Heart left ventricle (tissue), 16 donors: ENCODE data around the gene ACOXL. TPM values are rescaled to one million over a fixed set of nuclear protein-coding genes. Genes with fewer than 3 reads are reported as not detected.
A peak's percentile ranks its signal among the peaks of the same experiment; 100 is the strongest.

Experiments
- ATAC-seq, 4 donors: fragments of 200-7000 bp; cut with Tn5 transposase; one replicate each; pipeline ENCODE4 v1.9.1; 2020 to 2022; ENCODE audit warnings: moderate library complexity in 4 of 4, mild to moderate bottlenecking in 3 of 4, moderate number of reproducible peaks in 1 of 4
- DNase-seq, 5 donors: peaks; one replicate each; pipeline ENCODE4 v3.0.0-alpha.2; 2020
- H3K27ac ChIP-seq, 12 donors: fragments of 200-600 bp; sonication (generic) in 4 of 12; one replicate each; pipeline versions ENCODE4 v1.5.0 to v1.8.0; 2016 to 2022; ENCODE audit warnings: mild to moderate bottlenecking in 2 of 12
- H3K27me3 ChIP-seq, 9 donors: fragments of 200-600 bp; sonication (generic) in 2 of 9; one replicate each; pipeline versions ENCODE4 v1.5.1 to v1.8.0; 2016 to 2022; ENCODE audit warnings: mild to moderate bottlenecking in 3 of 9
- H3K36me3 ChIP-seq, 9 donors: fragments of 200-600 bp; sonication (generic) in 2 of 9; one replicate each; pipeline versions ENCODE4 v1.5.0 to v1.8.0; 2018 to 2022; ENCODE audit warnings: mild to moderate bottlenecking in 2 of 9
- H3K4me1 ChIP-seq, 12 donors: fragments of 200-600 bp; sonication (generic) in 4 of 12; one replicate each; pipeline versions ENCODE4 v1.5.0 to v1.8.0; 2016 to 2022; ENCODE audit warnings: mild to moderate bottlenecking in 3 of 12
- H3K4me3 ChIP-seq, 12 donors: fragments of 200-600 bp; sonication (generic) in 4 of 12; one replicate each; pipeline versions ENCODE4 v1.5.0 to v1.8.0; 2017 to 2022; ENCODE audit warnings: mild to moderate bottlenecking in 9 of 12, moderate library complexity in 4 of 12
- H3K9me3 ChIP-seq, 12 donors: fragments of 200-600 bp; sonication (generic) in 4 of 12; one replicate each; pipeline versions ENCODE4 v1.5.0 to v1.8.0; 2016 to 2022; ENCODE audit warnings: mild to moderate bottlenecking in 1 of 12
- POLR2A ChIP-seq, 2 donors: fragments of 450-650 bp; IDR thresholded peaks; one replicate each; pipeline ENCODE4 v1.6.1; 2017; ENCODE audit warnings: antibody characterized with exemption in 2 of 2, mild to moderate bottlenecking in 2 of 2, moderate library complexity in 2 of 2
- WGBS, 4 donors: extraction: QIAGEN DNeasy Blood & Tissue Kit in 2 of 4; methylation state at CpG; one replicate each; pipeline versions ENCODE4 v1.1.5 to v1.1.7; 2013 to 2018; 5-methylcytosine and 5-hydroxymethylcytosine counted together
- intact Hi-C, 10 donors: fragments of 100-400 bp; cut with DNase I; formaldehyde crosslinking; loops; one replicate each; pipeline versions ENCODE4 v1.11.1 to v1.14.2; 2022
- polyA plus RNA-seq, 2 donors: library from polyadenylated mRNA; stranded (reverse); fragments of 200-250 nt; gene quantifications; one replicate each; pipeline ENCODE4 v1.2.3, GENCODE V29; 2013
- total RNA-seq, 9 donors: library from RNA; depleted of rRNA in 2 of 9; stranded (reverse); fragments of >200 nt in 2 of 9; fragmentation: NEBNext Ultra II Directional in 3 of 9; extraction: Animal tissue kit (Norgen Biotek cat#: 25700) in 3 of 9; gene quantifications; one replicate each; pipeline versions ENCODE4 v1.1.0 to v1.2.4, GENCODE V29; 2016 to 2023
- TF ChIP-seq, protein P1 (sequence below), 12 donors: fragments of 200-600 bp; sonication (generic) in 4 of 12; IDR thresholded peaks; one replicate each; pipeline versions ENCODE4 v1.5.0 to v1.8.0; 2018 to 2022; ENCODE audit warnings: antibody characterized with exemption in 12 of 12, mild to moderate bottlenecking in 5 of 12
- donor health status: ischemic (EF 13 %, LVEDD 7.1; RV severe dilation, severe dysfunction).
- donor health status: healthy with polysubstance abuse.
- donor health status: DM: no; HTN: yes; CAD: no.
- donor health status: DM: no; HTN: no; CAD: no.
- donor health status: ischemic (EF 25% LVEDD 6.9; RV normal size, moderate dysfunction).
- donor health status: ischemic (EF 25% LVEDD 5.7; RV mildly dilated, moderate dysfunction).
- donor health status: healthy.
- donor health status: DM: yes; HTN: yes; CAD: no.
- donor health status: ischemic (EF 35%, LVEDD 5.7; RV mildly dilated, moderate dysfunction).
- donor health status: nonischemic (EF 11% LVEDD 7.7; RV severe dilation, severe dysfunction).
- donor health status: DM: yes; HTN: yes; CAD: no.
- donor health status: PGD.
- donor health status: ischemic (EF 29% LVEDD 5.4; RV normal size, mild dysfunction).
- donor health status: nonischemic (EF 23%, LVEDD 6.1; RV moderate dilation, normal function).

Gene ACOXL
- total and polyA plus RNA-seq, 11 donors, result 0.25 TPM; not detected in 10

DNA sequence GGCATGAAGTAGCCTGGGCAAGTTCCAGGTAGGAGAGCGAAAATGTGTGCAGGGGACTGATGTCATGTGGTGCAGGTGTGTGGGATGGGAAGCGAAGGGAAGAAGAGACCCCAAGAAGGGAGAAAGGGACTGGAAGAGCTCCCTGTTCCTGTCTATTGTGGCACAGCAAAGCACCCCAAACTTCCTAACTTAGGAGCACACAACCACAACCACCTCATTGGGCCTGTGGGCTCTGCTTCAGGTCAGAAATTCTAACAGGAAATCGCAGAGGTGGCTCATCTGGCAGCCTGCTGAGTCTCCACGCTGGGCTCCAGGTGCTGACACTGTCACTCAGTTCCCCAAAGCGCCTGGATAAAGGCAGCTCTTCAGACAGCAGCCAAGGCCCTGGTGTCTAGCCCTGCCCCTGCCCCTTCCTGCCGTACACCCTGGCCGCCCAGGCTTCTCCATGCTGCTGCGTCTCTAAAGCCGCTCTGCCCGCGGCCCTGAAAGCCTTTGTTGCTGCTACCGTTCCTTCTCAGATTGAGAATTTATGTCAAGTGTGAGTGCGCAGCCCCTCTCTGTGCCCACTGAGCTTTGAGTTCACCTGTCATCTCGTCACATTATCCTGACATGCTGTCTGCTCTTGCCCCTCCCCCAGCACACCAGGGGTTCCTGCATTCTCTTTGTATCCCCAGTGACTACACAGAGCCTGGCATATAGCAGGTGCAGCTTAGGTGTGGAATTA, 248.1 kb downstream of the ACOXL start:
- WGBS, 4 donors, result 65 to 72% (median 69%) methylated on average over 14 of the region's 14 CpGs
- ATAC-seq (peak in 3 of 4 donors; percentile 49 to 55 (median 49)), DNase-seq (no peak)
- Histone ChIP-seq H3K9me3 (no peaks in the 10 kb centered on the region), H3K4me1 (peaks cover 0 to 19% (median 2%) of the 10 kb centered on the region in 12 donors), H3K27me3 (no peaks in the 10 kb centered on the region), H3K27ac (no peak overlapping the region), H3K4me3 (no peak overlapping the region), H3K36me3 (no peaks in the 10 kb centered on the region)
- no peak for TF ChIP-seq POLR2A (IDR thresholded peaks at IDR 0.05)
- TF ChIP-seq, protein P1, sequence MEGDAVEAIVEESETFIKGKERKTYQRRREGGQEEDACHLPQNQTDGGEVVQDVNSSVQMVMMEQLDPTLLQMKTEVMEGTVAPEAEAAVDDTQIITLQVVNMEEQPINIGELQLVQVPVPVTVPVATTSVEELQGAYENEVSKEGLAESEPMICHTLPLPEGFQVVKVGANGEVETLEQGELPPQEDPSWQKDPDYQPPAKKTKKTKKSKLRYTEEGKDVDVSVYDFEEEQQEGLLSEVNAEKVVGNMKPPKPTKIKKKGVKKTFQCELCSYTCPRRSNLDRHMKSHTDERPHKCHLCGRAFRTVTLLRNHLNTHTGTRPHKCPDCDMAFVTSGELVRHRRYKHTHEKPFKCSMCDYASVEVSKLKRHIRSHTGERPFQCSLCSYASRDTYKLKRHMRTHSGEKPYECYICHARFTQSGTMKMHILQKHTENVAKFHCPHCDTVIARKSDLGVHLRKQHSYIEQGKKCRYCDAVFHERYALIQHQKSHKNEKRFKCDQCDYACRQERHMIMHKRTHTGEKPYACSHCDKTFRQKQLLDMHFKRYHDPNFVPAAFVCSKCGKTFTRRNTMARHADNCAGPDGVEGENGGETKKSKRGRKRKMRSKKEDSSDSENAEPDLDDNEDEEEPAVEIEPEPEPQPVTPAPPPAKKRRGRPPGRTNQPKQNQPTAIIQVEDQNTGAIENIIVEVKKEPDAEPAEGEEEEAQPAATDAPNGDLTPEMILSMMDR (IDR thresholded peaks at IDR 0.05), result no peak
- intact Hi-C loops, result no loop called here

DNA sequence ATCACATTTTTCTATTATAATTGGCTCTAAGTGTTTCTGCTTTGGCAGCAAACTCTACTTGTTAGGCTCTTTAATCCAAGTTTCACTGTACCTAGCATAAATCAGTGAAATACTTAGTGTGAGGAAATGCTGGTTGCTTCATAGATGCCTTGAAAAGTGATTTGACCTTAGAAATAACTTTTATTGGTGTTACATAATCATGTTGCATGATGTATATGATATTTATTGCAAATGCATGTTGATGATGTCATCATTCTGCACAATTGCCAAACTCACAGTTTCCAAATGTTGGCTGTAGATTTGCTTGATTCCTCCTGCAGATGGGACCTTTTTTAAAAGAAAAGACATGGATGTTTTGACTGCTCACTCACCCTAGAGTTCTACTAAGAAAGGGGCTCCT, 250.8 kb downstream of the ACOXL start:
- Histone ChIP-seq H3K9me3 (no peaks in the 10 kb centered on the region), H3K27me3 (no peaks in the 10 kb centered on the region), H3K4me1 (peaks cover 0 to 19% (median 2%) of the 10 kb centered on the region in 12 donors), H3K36me3 (no peaks in the 10 kb centered on the region), H3K4me3 (no peak overlapping the region), H3K27ac (no peak overlapping the region)
- TF ChIP-seq, protein P1 (IDR thresholded peaks at IDR 0.05), result no peak
- no peak for TF ChIP-seq POLR2A (IDR thresholded peaks at IDR 0.05)
- DNase-seq (no peak), ATAC-seq (no peak)
- intact Hi-C loops, result no loop called here

DNA sequence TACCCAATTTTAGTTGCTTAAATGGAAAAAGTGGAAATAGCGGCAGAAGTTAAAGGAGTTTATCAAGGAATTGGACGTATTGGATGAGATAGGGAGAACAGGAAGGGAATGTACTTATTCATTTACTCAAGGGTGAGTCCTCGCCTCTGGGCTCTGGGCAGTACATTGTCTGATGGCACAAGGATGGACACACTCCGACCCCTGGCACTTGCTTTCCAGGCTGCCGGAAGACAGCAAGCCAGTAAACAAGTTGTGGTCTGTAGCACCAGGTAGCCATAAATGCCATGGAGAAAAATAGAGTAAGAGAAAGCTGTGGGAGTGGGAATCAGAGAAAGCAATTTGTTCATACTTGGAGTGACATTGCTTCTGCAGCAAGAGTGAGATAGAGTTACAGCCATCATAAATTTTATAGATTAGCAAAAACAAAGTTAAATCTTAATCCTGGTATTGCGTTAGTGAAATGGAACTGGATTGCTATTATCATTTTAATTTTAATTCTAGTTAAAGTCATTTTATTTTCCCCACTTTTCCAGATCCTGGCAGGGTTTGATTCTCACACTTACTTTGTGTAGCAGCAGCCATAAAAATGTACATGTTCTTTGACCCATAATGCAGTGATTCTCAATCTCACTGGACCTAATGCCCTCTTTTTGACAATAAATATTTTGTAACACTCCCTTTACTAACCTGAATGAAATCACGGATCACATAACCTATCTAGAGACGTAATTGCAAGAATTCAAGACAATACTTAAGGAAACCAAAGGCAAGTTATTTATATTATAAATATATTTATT, 252.5 kb downstream of the ACOXL start:
- Histone ChIP-seq H3K27ac (no peak overlapping the region), H3K27me3 (no peaks in the 10 kb centered on the region), H3K4me1 (peaks cover 0 to 7% (median 0%) of the 10 kb centered on the region in 12 donors), H3K9me3 (no peaks in the 10 kb centered on the region), H3K36me3 (no peaks in the 10 kb centered on the region), H3K4me3 (no peak overlapping the region)
- intact Hi-C loops, result no loop called here
- ATAC-seq, result no peak
- DNase-seq, result no peak
- WGBS, 4 donors, result 68 to 80% (median 79%) methylated on average over 8 of the region's 8 CpGs
- TF ChIP-seq, protein P1 (IDR thresholded peaks at IDR 0.05), result no peak
- TF ChIP-seq POLR2A (IDR thresholded peaks at IDR 0.05), result no peak

DNA sequence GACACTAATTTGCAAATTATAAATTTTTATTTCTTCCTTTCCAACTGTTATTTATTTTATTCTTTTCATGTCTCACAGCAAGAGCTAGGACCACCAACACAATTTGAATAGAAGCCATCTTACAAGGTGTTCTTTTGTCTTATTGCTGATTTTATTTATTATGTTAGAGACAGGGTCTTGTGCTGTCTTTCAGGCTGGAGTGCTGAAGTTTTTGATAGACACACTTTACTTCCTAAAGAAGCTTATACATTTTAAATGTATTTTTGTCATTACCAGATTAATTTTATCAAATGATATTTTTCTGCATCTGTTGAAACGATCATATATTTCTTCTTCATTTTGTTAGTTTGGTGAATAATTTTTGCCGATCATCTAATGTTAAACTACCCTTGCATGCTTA, 258.1 kb downstream of the ACOXL start:
- 91 to 96% (median 94%) methylated on average over 2 of the region's 2 CpGs for WGBS, 4 donors
- H3K36me3 ChIP-seq, result no peaks in the 10 kb centered on the region
- intact Hi-C loops, result loop anchor here in 1 of 10 donors (5.0 kb wide), 1 partner anchor 48 kb away; no protein-coding TSS in a partner anchor
- H3K9me3 ChIP-seq, result peaks cover 0 to 18% (median 0%) of the 10 kb centered on the region in 12 donors
- peaks cover 0 to 20% (median 0%) of the 10 kb centered on the region in 12 donors for H3K4me1 ChIP-seq
- ATAC-seq (no peak), DNase-seq (no peak)
- TF ChIP-seq POLR2A (IDR thresholded peaks at IDR 0.05), result no peak
- TF ChIP-seq, protein P1 (IDR thresholded peaks at IDR 0.05), result no peak
- H3K4me3 ChIP-seq, result no peak overlapping the region
- H3K27me3 ChIP-seq, result peaks cover 0 to 5% (median 0%) of the 10 kb centered on the region in 9 donors
- no peak overlapping the region for H3K27ac ChIP-seq
